Type B pancreatic cell (in vitro differentiated cells): ENCODE measurements around the gene CRKL. TPM values are rescaled to one million over a fixed set of nuclear protein-coding genes. Genes with fewer than 3 reads are reported as not detected.

Experiments used
- DNase-seq: peaks from one replicate; pipeline ENCODE4 v3.0.0; 2021; ENCODE audit warnings: mixed read lengths; ENCODE audit not compliant: unreplicated experiment; ENCODE audit errors: extremely low spot score
- H3K27ac Mint-ChIP-seq: 2 replicates; pipeline ENCODE4 v1.8.0; 2021; ENCODE audit warnings: mild to moderate bottlenecking, mixed read lengths
- H3K27me3 Mint-ChIP-seq: 2 replicates; pipeline ENCODE4 v1.8.0; 2021; ENCODE audit warnings: mixed read lengths
- H3K36me3 Mint-ChIP-seq: 2 replicates; pipeline ENCODE4 v1.8.0; 2021; ENCODE audit warnings: mixed read lengths
- H3K4me1 Mint-ChIP-seq: one replicate; pipeline ENCODE4 v1.8.0; 2021; ENCODE audit warnings: mixed read lengths; ENCODE audit not compliant: unreplicated experiment
- H3K4me3 Mint-ChIP-seq: 2 replicates; pipeline ENCODE4 v1.8.0; 2021; ENCODE audit warnings: mild to moderate bottlenecking, mixed read lengths
- H3K9me3 Mint-ChIP-seq: 2 replicates; pipeline ENCODE4 v1.8.0; 2021; ENCODE audit warnings: mixed read lengths
- total RNA-seq: library from RNA; stranded (reverse); gene quantifications from 2 replicates; pipeline ENCODE4 v1.2.1, GENCODE V29; 2021; ENCODE audit warnings: low replicate concordance
- TF ChIP-seq, protein P1 (sequence below): fragments of 200-600 bp; sonication (generic); conservative IDR thresholded peaks from 2 replicates; pipeline ENCODE4 v1.5.0; 2021; ENCODE audit warnings: antibody characterized with exemption, mild to moderate bottlenecking

The CRKL gene
- total RNA-seq, 1 donor from 2014 or later, result 78.1 TPM

DNA sequence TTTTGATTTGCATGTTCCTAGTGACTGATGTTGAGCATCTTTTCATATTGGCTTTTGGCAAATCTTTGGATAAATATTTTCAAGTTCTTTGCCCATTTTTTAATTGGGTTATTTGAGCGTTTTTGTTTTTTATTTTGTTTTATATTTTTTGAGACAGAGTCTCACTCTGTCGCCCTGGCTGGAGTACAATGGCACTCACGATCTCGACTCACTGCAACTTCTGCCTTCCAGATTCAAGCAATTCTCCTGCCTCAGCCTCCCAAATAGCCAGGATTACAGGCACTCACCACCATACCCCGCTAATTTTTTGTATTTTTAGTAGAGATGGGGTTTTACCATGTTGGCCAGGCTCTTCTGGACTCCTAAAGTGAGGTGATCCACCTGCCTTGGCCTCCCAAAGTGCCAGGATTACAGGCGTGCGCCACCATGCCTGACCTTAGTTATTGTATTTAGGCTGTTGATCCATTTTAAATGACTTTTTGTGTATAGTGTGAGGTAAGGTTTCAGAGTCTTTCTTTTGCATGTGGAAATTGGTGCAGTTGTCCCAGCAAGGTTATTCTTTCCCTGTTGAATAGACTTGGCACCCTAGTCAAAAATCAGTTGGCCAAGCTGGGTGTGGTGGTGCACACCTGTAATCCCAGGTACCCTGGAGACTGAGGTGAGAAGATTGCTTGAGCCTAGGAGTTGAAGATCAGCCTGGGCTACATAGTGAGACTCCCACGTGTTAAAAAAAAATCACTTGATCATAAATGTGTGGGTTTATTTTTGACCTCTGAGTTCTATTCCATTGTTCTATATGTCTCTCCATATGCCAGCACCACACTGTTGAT, 26.1 kb downstream of the CRKL start:
- DNase-seq, result no peak
- H3K4me3 Mint-ChIP-seq, result no peak overlapping the region
- peaks cover 41% of the 10 kb centered on the region for H3K4me1 Mint-ChIP-seq
- H3K9me3 Mint-ChIP-seq, result no peaks in the 10 kb centered on the region
- TF ChIP-seq, protein P1, sequence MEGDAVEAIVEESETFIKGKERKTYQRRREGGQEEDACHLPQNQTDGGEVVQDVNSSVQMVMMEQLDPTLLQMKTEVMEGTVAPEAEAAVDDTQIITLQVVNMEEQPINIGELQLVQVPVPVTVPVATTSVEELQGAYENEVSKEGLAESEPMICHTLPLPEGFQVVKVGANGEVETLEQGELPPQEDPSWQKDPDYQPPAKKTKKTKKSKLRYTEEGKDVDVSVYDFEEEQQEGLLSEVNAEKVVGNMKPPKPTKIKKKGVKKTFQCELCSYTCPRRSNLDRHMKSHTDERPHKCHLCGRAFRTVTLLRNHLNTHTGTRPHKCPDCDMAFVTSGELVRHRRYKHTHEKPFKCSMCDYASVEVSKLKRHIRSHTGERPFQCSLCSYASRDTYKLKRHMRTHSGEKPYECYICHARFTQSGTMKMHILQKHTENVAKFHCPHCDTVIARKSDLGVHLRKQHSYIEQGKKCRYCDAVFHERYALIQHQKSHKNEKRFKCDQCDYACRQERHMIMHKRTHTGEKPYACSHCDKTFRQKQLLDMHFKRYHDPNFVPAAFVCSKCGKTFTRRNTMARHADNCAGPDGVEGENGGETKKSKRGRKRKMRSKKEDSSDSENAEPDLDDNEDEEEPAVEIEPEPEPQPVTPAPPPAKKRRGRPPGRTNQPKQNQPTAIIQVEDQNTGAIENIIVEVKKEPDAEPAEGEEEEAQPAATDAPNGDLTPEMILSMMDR, result no peak
- H3K27ac Mint-ChIP-seq, result no peak overlapping the region
- H3K27me3 Mint-ChIP-seq, result no peaks in the 10 kb centered on the region
- H3K36me3 Mint-ChIP-seq, result peaks cover 22% of the 10 kb centered on the region

DNA sequence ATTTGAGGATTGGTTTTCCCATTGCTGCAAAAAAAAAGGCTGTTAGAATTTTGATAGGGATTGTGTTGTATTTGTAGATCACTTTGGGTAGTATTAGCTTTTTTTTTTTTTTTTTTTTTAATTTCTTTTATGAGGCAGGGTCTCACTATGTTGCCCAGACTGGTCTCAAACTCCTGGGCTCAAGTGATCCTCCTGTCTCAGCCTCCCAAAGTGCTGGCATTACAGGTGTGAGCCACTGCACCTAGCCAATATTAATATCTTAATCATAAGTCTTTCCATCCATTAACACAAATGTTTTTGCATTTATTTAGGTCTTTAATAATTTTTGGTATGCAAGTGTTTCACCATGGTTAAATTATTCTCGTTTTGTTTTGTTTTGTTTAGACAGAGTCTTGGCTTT, 26.8 kb downstream of the CRKL start:
- H3K4me3 Mint-ChIP-seq, result no peak overlapping the region
- peaks cover 35% of the 10 kb centered on the region for H3K4me1 Mint-ChIP-seq
- H3K27me3 Mint-ChIP-seq, result no peaks in the 10 kb centered on the region
- H3K27ac Mint-ChIP-seq, result no peak overlapping the region
- no peaks in the 10 kb centered on the region for H3K9me3 Mint-ChIP-seq
- DNase-seq, result no peak
- TF ChIP-seq, protein P1, result no peak
- H3K36me3 Mint-ChIP-seq, result peaks cover 18% of the 10 kb centered on the region

DNA sequence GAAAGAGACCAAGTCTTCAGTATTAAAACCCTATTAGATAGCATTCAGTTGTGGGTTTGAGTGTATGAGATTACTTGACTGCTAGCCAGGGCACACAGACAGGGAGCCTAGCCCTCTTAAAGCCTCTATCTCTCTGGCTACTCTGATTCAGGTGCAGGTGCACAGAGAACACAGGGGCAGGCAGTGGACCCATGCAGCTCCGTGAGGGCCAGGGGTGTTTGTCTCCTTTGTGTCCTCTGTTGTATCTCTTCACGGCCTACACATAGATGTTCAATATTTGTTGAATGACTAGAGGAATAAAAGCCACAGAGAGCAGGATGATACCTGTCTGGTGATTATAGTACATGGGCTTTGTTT, 28.3 kb downstream of the CRKL start:
- DNase-seq, result no peak
- H3K4me3 Mint-ChIP-seq, result no peak overlapping the region
- H3K27me3 Mint-ChIP-seq, result no peaks in the 10 kb centered on the region
- peaks cover 26% of the 10 kb centered on the region for H3K36me3 Mint-ChIP-seq
- H3K4me1 Mint-ChIP-seq, result peaks cover 28% of the 10 kb centered on the region
- TF ChIP-seq, protein P1, result no peak
- H3K9me3 Mint-ChIP-seq, result no peaks in the 10 kb centered on the region
- no peak overlapping the region for H3K27ac Mint-ChIP-seq

DNA sequence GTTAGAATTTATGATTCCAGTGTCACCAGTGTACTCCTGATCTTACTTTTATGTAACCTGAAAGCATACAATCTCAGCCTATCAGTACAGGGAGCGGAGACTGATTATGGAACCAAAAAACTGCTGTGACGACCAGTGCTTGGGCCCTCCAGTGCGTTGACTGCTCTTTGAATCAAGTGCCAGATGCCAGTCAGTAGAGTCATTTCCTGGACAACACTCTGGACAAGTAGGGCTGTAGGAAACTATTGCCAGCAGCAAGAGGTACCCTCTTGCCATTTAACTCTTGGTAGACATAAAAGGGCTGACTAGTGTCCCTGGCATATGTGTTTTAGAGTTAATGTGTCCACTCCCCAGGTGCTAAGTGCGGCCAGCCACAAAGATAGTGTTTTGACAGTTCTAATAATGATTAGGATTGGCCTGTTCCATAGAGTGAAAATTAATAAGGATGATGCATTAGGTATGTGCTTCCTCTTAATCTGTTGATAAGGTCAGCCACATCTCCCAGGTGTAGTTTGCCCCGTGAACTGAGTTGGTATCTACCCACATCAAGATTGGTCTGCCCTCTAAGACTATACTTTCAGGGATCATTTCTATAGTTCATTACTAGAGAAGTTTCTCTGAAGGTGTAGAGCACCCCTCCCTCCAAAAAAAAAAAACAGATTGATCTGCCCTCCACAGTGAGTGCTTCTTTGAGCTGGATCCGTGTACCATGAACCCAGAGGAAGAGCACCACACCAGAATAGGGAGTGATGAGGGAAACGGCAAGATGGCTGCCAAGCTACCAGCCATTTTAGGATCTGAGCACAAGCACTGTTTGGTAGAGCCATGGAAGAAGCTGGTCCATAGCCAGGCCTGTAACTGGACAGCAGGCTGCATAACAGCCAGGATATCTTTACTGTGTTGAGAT, 29.1 kb downstream of the CRKL start:
- Mint-ChIP-seq H3K4me1 (peaks cover 28% of the 10 kb centered on the region), H3K36me3 (peaks cover 26% of the 10 kb centered on the region), H3K27me3 (no peaks in the 10 kb centered on the region), H3K27ac (no peak overlapping the region), H3K9me3 (no peaks in the 10 kb centered on the region), H3K4me3 (no peak overlapping the region)
- DNase-seq, result no peak
- TF ChIP-seq, protein P1, result no peak

DNA sequence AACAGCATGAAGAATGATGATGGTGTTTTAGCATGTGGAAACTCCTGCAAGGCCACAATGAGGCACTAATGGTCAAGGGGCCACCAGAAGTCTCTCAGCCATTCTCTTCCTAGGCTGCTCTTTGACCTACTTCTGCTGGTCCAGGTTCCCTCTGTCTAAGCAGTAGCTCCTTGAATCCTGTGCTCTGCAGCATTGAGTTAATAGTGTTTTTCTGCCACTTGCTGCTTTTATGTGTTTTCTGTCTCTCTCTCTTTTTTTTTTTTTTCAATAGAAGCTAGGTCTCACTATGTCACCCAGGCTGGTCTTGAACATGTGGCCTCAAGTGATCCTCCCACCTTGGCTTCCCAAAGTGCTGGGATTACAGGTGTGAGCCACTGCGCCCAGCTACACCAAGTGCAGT, 29.8 kb downstream of the CRKL start:
- peaks cover 25% of the 10 kb centered on the region for H3K36me3 Mint-ChIP-seq
- H3K4me3 Mint-ChIP-seq, result no peak overlapping the region
- H3K4me1 Mint-ChIP-seq, result peaks cover 34% of the 10 kb centered on the region
- H3K9me3 Mint-ChIP-seq, result no peaks in the 10 kb centered on the region
- TF ChIP-seq, protein P1, result no peak
- H3K27me3 Mint-ChIP-seq, result no peaks in the 10 kb centered on the region
- DNase-seq, result no peak
- no peak overlapping the region for H3K27ac Mint-ChIP-seq
